GM21515 (cell line): ENCODE data around the gene TNIP3.
"Not testable (repeated sequence)": the region's sequence is repeated elsewhere in the genome, so short reads cannot be mapped to it uniquely, and the experiment has no call there.

ENCODE experiments used
- ATAC-seq: cut with Tn5 transposase; IDR thresholded peaks from one replicate; pipeline ENCODE4 v1.9.1; 2021; ENCODE audit not compliant: unreplicated experiment

Gene TNIP3

GRCh38 chr4:121180558-121180957 lies 16.4 kb upstream of the TNIP3 start:
- no peak for ATAC-seq

GRCh38 chr4:121177246-121178137 lies 13.4 kb upstream of the TNIP3 start:
- no peak for ATAC-seq

GRCh38 chr4:121176082-121176934 lies 12.2 kb upstream of the TNIP3 start:
- ATAC-seq: no peak

GRCh38 chr4:121171477-121171876 lies 7.4 kb upstream of the TNIP3 start:
- not testable (repeated sequence) for ATAC-seq

GRCh38 chr4:121168446-121169281 lies 4.5 kb upstream of the TNIP3 start:
- ATAC-seq: peak; percentile 84

GRCh38 chr4:121166976-121167375 lies 2.9 kb upstream of the TNIP3 start:
- no peak for ATAC-seq

- no peak for ATAC-seq
Observed at GRCh38 chr4:121165206-121165605, 1.1 kb upstream of the TNIP3 start.

GRCh38 chr4:121156822-121157769 lies 7.0 kb downstream of the TNIP3 start:
- no peak for ATAC-seq

- ATAC-seq: no peak
Observed at GRCh38 chr4:121155893-121156292, 8.2 kb downstream of the TNIP3 start.

- ATAC-seq: no peak
Observed at GRCh38 chr4:121154103-121154515, 10.0 kb downstream of the TNIP3 start.

GRCh38 chr4:121151942-121152341 lies 12.2 kb downstream of the TNIP3 start:
- no peak for ATAC-seq

GRCh38 chr4:121150486-121150885 lies 13.6 kb downstream of the TNIP3 start:
- no peak for ATAC-seq

GRCh38 chr4:121150003-121150402 lies 14.1 kb downstream of the TNIP3 start:
- ATAC-seq: no peak

GRCh38 chr4:121148621-121149020 lies 15.5 kb downstream of the TNIP3 start:
- ATAC-seq: no peak

GRCh38 chr4:121148000-121148399 lies 16.1 kb downstream of the TNIP3 start:
- no peak for ATAC-seq

- no peak for ATAC-seq
Observed at GRCh38 chr4:121146530-121146929, 17.6 kb downstream of the TNIP3 start.

GRCh38 chr4:121145430-121145829 lies 18.7 kb downstream of the TNIP3 start:
- ATAC-seq: no peak

GRCh38 chr4:121144021-121144420 lies 20.1 kb downstream of the TNIP3 start:
- ATAC-seq: no peak

GRCh38 chr4:121143131-121143530 lies 21.0 kb downstream of the TNIP3 start:
- ATAC-seq: no peak
